Ovary (tissue), 9 donors: ENCODE data around the gene SLC1A2. TPM values are rescaled to one million over a fixed set of nuclear protein-coding genes. Genes with fewer than 3 reads are reported as not detected.

Experiments used
- DNase-seq, 5 donors: peaks; one replicate each; pipeline ENCODE4 v3.0.0-alpha.2; 2019 to 2020
- H3K27ac ChIP-seq, 2 donors: fragments of 200-600 bp; one replicate each; pipeline versions ENCODE4 v1.5.1 to v1.8.0; 2019 to 2022
- H3K27me3 ChIP-seq: fragments of 200-600 bp; one replicate; pipeline ENCODE4 v1.8.0; 2022
- H3K36me3 ChIP-seq: fragments of 200-600 bp; sonication (generic); one replicate; pipeline ENCODE4 v1.5.1; 2019
- H3K4me1 ChIP-seq: one replicate; pipeline ENCODE4 v1.8.1; 2013; ENCODE audit warnings: mild to moderate bottlenecking, moderate library complexity; ENCODE audit not compliant: insufficient read depth
- H3K4me3 ChIP-seq: fragments of 200-600 bp; sonication (generic); one replicate; pipeline ENCODE4 v1.5.1; 2017
- H3K9me3 ChIP-seq, 2 donors: fragments of 200-600 bp in 1 of 2; sonication (generic) in 1 of 2; one replicate each; pipeline versions ENCODE4 v1.5.1 to v1.8.1; 2013 to 2019; ENCODE audit warnings: mild to moderate bottlenecking in 1 of 2, moderate library complexity in 1 of 2
- CTCF ChIP-seq, 3 donors: fragments of 450-650 bp in 2 of 3; fragments of 200-600 bp in 1 of 3; IDR thresholded peaks; one replicate each; pipeline versions ENCODE4 v1.5.1 to v1.8.0; 2016 to 2022; ENCODE audit warnings: antibody characterized with exemption in 3 of 3, mild to moderate bottlenecking in 1 of 3
- EP300 ChIP-seq: sonication (generic); formaldehyde crosslinking; IDR thresholded peaks from one replicate; pipeline ENCODE4 v1.6.1; 2017; ENCODE audit warnings: antibody characterized with exemption
- POLR2A ChIP-seq: fragments of 450-650 bp; IDR thresholded peaks from one replicate; pipeline ENCODE4 v1.6.1; 2017; ENCODE audit warnings: antibody characterized with exemption, mild to moderate bottlenecking, moderate library complexity
- WGBS, 3 donors: extraction: QIAGEN DNeasy Blood & Tissue Kit in 1 of 3; methylation state at CpG; one replicate each; pipeline versions ENCODE4 v1.1.5 to v1.1.7; 2013 to 2017; 5-methylcytosine and 5-hydroxymethylcytosine counted together
- intact Hi-C, 4 donors: fragments of 100-400 bp; cut with DNase I; formaldehyde crosslinking; loops; one replicate each; pipeline versions ENCODE4 v1.11.0 to v1.15.1; 2022 to 2023
- polyA plus RNA-seq, 2 donors: library from polyadenylated mRNA; stranded (reverse); fragments of 200-250 nt in 1 of 2; fragments of 350-450 nt in 1 of 2; fragmentation: Illumina TruSeq in 1 of 2; extraction: RNeasy Lipid Tissue Mini Kit (QIAGEN cat#74804) in 1 of 2; gene quantifications; one replicate each; pipeline ENCODE4 v1.2.3, GENCODE V29; 2013 to 2014
- total RNA-seq, 7 donors: library from RNA; depleted of rRNA in 2 of 7; stranded (reverse); fragments of >200 nt in 2 of 7; fragmentation: NEBNext Ultra II Directional in 3 of 7; extraction: Animal tissue kit (Norgen Biotek cat#: 25700) in 3 of 7; gene quantifications; one replicate each; pipeline versions ENCODE4 v1.1.0 to v1.2.4, GENCODE V29; 2016 to 2023
- donor health status: DM: no; HTN: no; CAD: no; lungs with moderate emphysema.
- donor health status: DM: no; HTN: no; CAD: no.
- donor health status: Bipolar disorder and iron deficiency.
- donor health status: DM: yes; HTN: yes; CAD: no.
- donor health status: DM: no; HTN: no; CAD: no.
- donor health status: DM: yes; HTN: yes; CAD: no.

SLC1A2 gene
- total and polyA plus RNA-seq, 9 donors: 0.02 to 0.80 (median 0.15) TPM

GRCh38 chr11:35346472-35347156 is 72.7 kb downstream of the SLC1A2 start:
- Histone ChIP-seq H3K27ac (no peak overlapping the region), H3K27me3 (no peaks in the 10 kb centered on the region), H3K36me3 (no peaks in the 10 kb centered on the region), H3K9me3 (no peaks in the 10 kb centered on the region), H3K4me1 (no peaks in the 10 kb centered on the region), H3K4me3 (no peak overlapping the region)
- no peak for DNase-seq
- no peak for TF ChIP-seq EP300
- TF ChIP-seq POLR2A: no peak
- intact Hi-C loops: no loop called here
- 86 to 89% (median 88%) methylated on average over 6 of the region's 6 CpGs for WGBS, 3 donors

- Histone ChIP-seq H3K9me3 (no peaks in the 10 kb centered on the region), H3K27me3 (no peaks in the 10 kb centered on the region), H3K4me1 (no peaks in the 10 kb centered on the region), H3K4me3 (no peak overlapping the region), H3K36me3 (no peaks in the 10 kb centered on the region), H3K27ac (no peak overlapping the region)
- no peak for DNase-seq
- intact Hi-C loops: no loop called here
- TF ChIP-seq EP300 (no peak), POLR2A (no peak), CTCF (IDR thresholded peaks at IDR 0.05) (no peak)
- 55 to 69% (median 59%) methylated on average over 9 of the region's 9 CpGs for WGBS, 3 donors
Measured at GRCh38 chr11:35344681-35345574, 74.4 kb downstream of the SLC1A2 start.

- Histone ChIP-seq H3K4me3 (no peak overlapping the region), H3K4me1 (no peaks in the 10 kb centered on the region), H3K9me3 (no peaks in the 10 kb centered on the region), H3K27ac (no peak overlapping the region), H3K36me3 (no peaks in the 10 kb centered on the region), H3K27me3 (no peaks in the 10 kb centered on the region)
- 86 to 87% (median 86%) methylated on average over 5 of the region's 5 CpGs for WGBS, 3 donors
- intact Hi-C loops: no loop called here
- DNase-seq: no peak
- no peak for TF ChIP-seq EP300
- no peak for TF ChIP-seq POLR2A
- no peak for TF ChIP-seq CTCF (IDR thresholded peaks at IDR 0.05)
Measured at GRCh38 chr11:35343033-35343598, 76.2 kb downstream of the SLC1A2 start.

- Histone ChIP-seq H3K4me1 (no peaks in the 10 kb centered on the region), H3K27me3 (no peaks in the 10 kb centered on the region), H3K9me3 (no peaks in the 10 kb centered on the region), H3K4me3 (no peak overlapping the region), H3K36me3 (no peaks in the 10 kb centered on the region), H3K27ac (no peak overlapping the region)
- 82 to 86% (median 85%) methylated on average over 2 of the region's 2 CpGs for WGBS, 3 donors
- TF ChIP-seq EP300 (no peak), CTCF (IDR thresholded peaks at IDR 0.05) (no peak), POLR2A (no peak)
- intact Hi-C loops: no loop called here
- no peak for DNase-seq
Measured at GRCh38 chr11:35340715-35341114, 78.6 kb downstream of the SLC1A2 start.
